Psoas muscle (tissue), 8 donors: ENCODE data around the gene AGXT. TPM values are rescaled to one million over a fixed set of nuclear protein-coding genes. Genes with fewer than 3 reads are reported as not detected.

Experiments used
- ATAC-seq, 4 donors: fragments of 200-7000 bp; cut with Tn5 transposase; one replicate each; pipeline ENCODE4 v1.9.1; 2020; ENCODE audit warnings: moderate library complexity in 3 of 4, mild to moderate bottlenecking in 2 of 4
- DNase-seq, 2 donors: peaks; one replicate each; pipeline ENCODE4 v3.0.0-alpha.2; 2020
- H3K27ac ChIP-seq: fragments of 200-600 bp; one replicate; pipeline ENCODE4 v1.8.0; 2022
- H3K27me3 ChIP-seq, 3 donors: fragments of 200-600 bp in 1 of 3; one replicate each; pipeline versions ENCODE4 v1.6.1 to v1.8.0; 2013 to 2022; ENCODE audit warnings: low read length in 2 of 3, mild to moderate bottlenecking in 2 of 3, moderate library complexity in 1 of 3; ENCODE audit not compliant: insufficient read depth in 3 of 3
- H3K36me3 ChIP-seq, 2 donors: fragments of 200-600 bp in 1 of 2; one replicate each; pipeline versions ENCODE4 v1.6.1 to v1.8.0; 2013 to 2022; ENCODE audit warnings: low read depth in 1 of 2, mild to moderate bottlenecking in 1 of 2, moderate library complexity in 1 of 2; ENCODE audit not compliant: insufficient read depth in 1 of 2
- H3K4me1 ChIP-seq: fragments of 200-600 bp; one replicate; pipeline ENCODE4 v1.8.0; 2022
- H3K4me3 ChIP-seq: fragments of 200-600 bp; one replicate; pipeline ENCODE4 v1.8.0; 2022; ENCODE audit warnings: mild to moderate bottlenecking
- H3K9me3 ChIP-seq: fragments of 200-600 bp; one replicate; pipeline ENCODE4 v1.8.0; 2022
- WGBS, 3 donors: extraction: QIAGEN DNeasy Blood & Tissue Kit; methylation state at CpG; one replicate each; pipeline versions ENCODE4 v1.1.6 to v1.1.7; 2013; 5-methylcytosine and 5-hydroxymethylcytosine counted together
- intact Hi-C, 2 donors: fragments of 100-400 bp; cut with DNase I; formaldehyde crosslinking; loops; one replicate each; pipeline versions ENCODE4 v1.11.0 to v1.14.2; 2022
- polyA plus RNA-seq, 3 donors: library from polyadenylated mRNA; stranded (reverse); fragments of 200-250 nt; gene quantifications; one replicate each; pipeline ENCODE4 v1.2.3, GENCODE V29; 2013
- total RNA-seq, 4 donors: library from RNA; stranded (reverse); fragmentation: NEBNext Ultra II Directional in 2 of 4; extraction: Animal tissue kit (Norgen Biotek cat#: 25700) in 2 of 4; gene quantifications; one replicate each; pipeline versions ENCODE4 v1.2.1 to v1.2.4, GENCODE V29; 2021 to 2023
- TF ChIP-seq, protein P1 (sequence below): fragments of 200-600 bp; IDR thresholded peaks from one replicate; pipeline ENCODE4 v1.8.0; 2022; ENCODE audit warnings: antibody characterized with exemption
- donor health status: healthy with polysubstance abuse.
- donor health status: DM: no; HTN: no; CAD: no; lungs with moderate emphysema.
- donor health status: Bipolar disorder and iron deficiency.
- donor health status: healthy.
- donor health status: DM: yes; HTN: yes; CAD: no.
- donor health status: DM: no; HTN: no; CAD: no.
- donor health status: DM: no; HTN: no; CAD: no.
- donor health status: DM: yes; HTN: yes; CAD: no.

Gene AGXT
- total and polyA plus RNA-seq, 7 donors = 0.11 to 1.3 (median 0.30) TPM; not detected in 4

DNA sequence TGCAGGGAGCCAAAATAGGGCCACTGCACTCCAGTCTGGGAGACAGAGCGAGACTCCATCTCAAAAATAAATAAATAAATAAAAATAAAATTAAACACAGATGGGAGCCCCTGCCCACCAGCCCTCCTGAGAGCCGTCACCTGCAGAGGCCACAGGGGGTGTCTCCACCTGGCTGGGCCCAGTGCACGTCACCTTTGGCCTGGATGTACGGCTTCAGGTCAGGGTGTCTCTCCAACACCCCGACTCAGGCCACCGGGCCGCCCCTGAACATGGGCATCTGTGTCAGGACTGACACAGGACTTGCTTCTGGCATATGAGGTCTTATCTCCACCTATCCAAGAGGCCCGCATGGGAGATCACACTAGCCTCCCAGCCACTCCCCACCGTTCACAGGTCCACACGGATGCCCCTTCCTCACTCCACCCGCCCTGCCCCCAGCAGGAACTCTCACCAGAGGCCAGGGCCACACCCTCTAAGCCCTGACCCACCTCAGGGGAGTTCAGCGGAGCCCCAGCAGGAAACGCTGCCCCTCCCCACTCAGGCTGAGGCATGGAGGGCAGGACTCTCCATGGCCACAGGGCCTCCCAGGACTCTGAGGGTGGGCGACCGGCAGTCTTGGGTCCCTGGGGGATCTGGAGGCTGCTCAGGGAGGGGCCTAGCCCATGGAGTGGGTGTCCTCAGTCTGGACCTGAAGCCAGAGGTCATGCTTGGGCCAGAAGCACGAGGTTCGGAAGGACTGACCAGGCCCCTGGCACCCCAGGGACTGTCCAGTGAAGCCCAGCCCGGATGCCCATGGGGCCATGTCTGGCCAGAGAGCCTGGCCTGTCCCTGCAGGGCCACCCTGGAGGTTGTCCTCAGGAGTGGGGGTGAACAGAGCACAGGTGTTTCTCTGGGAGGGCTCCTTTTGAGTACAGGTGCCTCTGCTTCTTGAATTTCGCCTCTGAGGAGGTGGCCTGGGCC is 35.9 kb downstream of the AGXT start:
- intact Hi-C loops = no loop called here
- no peak overlapping the region for H3K27ac ChIP-seq
- DNase-seq (peak in 1 of 2 donors; percentile 48), ATAC-seq (no peak)
- H3K4me3 ChIP-seq = no peak overlapping the region
- H3K27me3 ChIP-seq = peaks cover 0 to 7% (median 0%) of the 10 kb centered on the region in 3 donors
- H3K4me1 ChIP-seq = peaks cover 2% of the 10 kb centered on the region
- H3K9me3 ChIP-seq = no peaks in the 10 kb centered on the region
- WGBS, 3 donors = 81 to 85% (median 84%) methylated on average over 19 of the region's 19 CpGs
- TF ChIP-seq, protein P1, sequence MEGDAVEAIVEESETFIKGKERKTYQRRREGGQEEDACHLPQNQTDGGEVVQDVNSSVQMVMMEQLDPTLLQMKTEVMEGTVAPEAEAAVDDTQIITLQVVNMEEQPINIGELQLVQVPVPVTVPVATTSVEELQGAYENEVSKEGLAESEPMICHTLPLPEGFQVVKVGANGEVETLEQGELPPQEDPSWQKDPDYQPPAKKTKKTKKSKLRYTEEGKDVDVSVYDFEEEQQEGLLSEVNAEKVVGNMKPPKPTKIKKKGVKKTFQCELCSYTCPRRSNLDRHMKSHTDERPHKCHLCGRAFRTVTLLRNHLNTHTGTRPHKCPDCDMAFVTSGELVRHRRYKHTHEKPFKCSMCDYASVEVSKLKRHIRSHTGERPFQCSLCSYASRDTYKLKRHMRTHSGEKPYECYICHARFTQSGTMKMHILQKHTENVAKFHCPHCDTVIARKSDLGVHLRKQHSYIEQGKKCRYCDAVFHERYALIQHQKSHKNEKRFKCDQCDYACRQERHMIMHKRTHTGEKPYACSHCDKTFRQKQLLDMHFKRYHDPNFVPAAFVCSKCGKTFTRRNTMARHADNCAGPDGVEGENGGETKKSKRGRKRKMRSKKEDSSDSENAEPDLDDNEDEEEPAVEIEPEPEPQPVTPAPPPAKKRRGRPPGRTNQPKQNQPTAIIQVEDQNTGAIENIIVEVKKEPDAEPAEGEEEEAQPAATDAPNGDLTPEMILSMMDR = no peak
- no peaks in the 10 kb centered on the region for H3K36me3 ChIP-seq

DNA sequence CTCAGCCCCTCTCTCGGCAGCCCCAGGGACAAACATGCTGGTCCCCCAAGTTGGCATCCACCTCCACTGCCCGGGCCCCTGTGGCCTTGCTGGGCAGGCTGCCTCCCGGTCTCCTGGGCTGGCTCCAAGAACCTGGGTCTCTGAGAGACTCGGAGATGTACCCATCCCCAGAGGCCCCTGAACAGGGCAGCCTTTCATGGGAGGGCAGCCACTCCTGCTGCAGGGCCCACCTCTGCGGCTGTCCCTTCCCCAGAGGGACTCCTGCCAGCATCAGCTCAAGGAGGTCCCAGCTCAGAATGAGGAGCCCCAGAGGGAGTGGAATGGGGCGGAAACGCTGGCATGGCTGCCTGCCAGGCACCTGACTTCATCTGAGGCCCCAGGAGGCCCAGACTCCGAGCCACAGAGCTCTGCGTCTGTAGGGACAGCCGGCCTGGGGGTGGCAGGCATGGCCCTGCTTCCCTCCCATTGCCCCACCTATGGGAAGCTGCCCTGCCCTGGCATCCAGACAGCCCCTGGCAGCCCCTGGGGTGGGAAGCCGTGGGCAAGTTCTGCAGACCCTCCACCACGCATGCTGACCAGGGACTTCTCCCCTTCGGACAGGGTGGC is 36.7 kb downstream of the AGXT start:
- DNase-seq = peak; percentile 6 to 43

DNA sequence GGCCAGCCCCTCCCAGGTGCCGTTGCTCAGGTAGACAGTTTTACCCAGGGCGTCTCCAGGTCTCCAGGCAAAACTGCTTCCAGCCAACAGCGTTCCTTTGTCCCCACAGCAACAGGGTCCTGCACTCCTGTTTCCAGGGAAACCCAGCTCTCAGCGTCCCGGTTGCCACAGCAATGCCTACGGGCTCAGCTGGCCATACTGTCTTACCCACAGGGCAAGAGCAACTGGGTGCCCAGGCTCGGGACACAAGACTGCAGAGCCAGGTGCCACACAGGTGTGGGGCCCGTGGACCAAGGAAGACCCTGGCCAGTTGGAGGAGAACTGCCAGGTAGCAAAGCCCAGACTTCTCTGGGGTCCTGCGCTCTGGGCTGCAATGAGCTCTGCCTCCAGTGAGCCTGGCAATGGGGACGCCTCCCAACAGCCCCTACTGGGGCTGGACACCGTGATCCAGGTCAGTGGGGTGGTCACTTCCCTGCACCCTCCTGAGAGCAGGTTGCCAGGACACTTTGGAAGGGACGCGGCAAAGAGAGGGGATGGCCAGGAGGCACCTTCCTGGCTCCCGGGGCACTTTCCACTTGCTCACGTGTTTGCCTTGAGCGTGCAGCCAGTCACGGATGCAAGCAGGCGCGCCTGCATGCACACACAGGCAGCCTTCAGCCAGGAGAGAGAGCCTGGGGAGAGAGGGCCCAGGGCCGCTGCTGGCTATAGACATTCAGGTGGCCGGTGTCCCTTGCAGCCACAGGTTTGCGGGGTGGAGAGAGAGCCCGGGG is 37.7 kb downstream of the AGXT start, which contains the start of gene CROCC2:
Gene CROCC2, plus strand, starts transcription at position 196 of the 770 bp plus-strand sequence. Its CDS starts 178 bp downstream, at position 374.
- TF ChIP-seq, protein P1 = no peak
- H3K36me3 ChIP-seq = no peaks in the 10 kb centered on the region
- no peaks in the 10 kb centered on the region for H3K4me1 ChIP-seq
- intact Hi-C loops = no loop called here
- H3K4me3 ChIP-seq = no peak within 1 kb of the TSS
- no peaks in the 10 kb centered on the region for H3K9me3 ChIP-seq
- peaks cover 0 to 7% (median 0%) of the 10 kb centered on the region in 3 donors for H3K27me3 ChIP-seq
- H3K27ac ChIP-seq = no peak within 1 kb of the TSS
- DNase-seq (peak in 1 of 2 donors; percentile 31), ATAC-seq (no peak)
- 47 to 63% (median 54%) methylated on average over 21 to 23 of the region's 23 CpGs for WGBS, 3 donors

More for the DNA sequence above, 36.7 kb downstream of the AGXT start:
- intact Hi-C loops = no loop called here
- Histone ChIP-seq H3K36me3 (no peaks in the 10 kb centered on the region), H3K4me3 (no peak overlapping the region), H3K27me3 (peaks cover 0 to 7% (median 0%) of the 10 kb centered on the region in 3 donors), H3K9me3 (no peaks in the 10 kb centered on the region), H3K27ac (no peak overlapping the region), H3K4me1 (no peaks in the 10 kb centered on the region)
- TF ChIP-seq, protein P1 = no peak
- 58 to 82% (median 64%) methylated on average over 13 of the region's 13 CpGs for WGBS, 3 donors
- ATAC-seq = no peak

DNA sequence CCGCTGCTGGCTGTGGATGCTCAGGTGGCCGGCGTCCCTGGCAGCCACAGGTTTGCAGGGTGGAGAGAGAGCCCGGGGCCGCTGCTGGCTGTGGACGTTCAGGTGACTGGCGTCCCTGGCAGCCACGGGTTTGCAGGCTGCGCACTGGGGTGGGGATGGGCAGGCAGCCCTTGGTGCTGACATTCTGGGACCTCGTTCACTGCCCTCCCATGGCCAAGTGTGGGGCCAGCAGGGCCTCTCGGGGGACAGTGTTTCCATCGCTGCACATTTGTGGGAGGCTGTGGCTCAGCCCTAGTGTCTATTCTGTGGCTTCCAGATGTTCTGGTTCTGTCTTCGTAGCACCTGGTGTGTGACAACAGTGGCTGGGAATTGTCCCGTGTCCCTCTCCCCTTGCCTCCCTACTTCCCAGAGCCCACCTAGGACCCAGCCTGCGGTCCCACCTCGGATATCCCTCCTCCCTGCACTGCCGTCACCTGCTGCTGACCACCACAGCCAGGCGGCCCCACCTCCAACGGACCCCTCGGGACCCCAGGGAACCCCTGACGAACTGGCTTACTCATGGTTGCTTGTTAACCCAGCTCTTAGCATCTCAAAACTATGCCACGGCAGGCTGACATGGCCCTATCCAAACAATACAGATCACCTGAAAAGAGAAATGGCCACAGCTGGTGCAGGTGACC is 38.4 kb downstream of the AGXT start:
- DNase-seq (no peak), ATAC-seq (no peak)
- H3K36me3 ChIP-seq = no peaks in the 10 kb centered on the region
- no peaks in the 10 kb centered on the region for H3K4me1 ChIP-seq
- H3K27ac ChIP-seq = no peak overlapping the region
- WGBS, 3 donors = 48 to 60% (median 58%) methylated on average over 21 to 22 of the region's 22 CpGs
- H3K4me3 ChIP-seq = no peak overlapping the region
- TF ChIP-seq, protein P1 = no peak
- no peaks in the 10 kb centered on the region for H3K9me3 ChIP-seq
- H3K27me3 ChIP-seq = peaks cover 0 to 7% (median 0%) of the 10 kb centered on the region in 3 donors
- intact Hi-C loops = no loop called here
